Measurements from ENCODE around the gene C4orf50.
A peak's percentile ranks its signal among the peaks of the same experiment; 100 is the strongest.

The C4orf50 gene

DNA sequence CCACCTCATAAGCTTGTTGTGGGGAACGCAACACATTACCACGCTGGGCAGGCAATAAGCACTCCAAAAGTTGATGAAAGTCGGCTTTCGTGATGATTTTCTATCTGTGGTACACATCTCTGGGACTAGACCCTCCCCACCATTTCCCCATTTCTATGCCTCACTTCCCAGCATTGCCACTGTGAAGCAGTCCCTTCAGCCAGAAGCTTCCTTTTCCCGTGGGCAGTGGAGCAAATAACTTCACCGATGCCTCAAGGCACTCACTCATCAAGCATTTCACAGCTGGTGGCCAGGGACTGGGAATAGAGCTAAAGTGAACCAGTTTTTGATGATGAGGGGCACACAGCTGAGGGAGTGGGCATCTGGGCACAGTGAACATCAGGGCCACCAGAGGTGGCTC lies 18.9 kb downstream of the C4orf50 start:
- H3K4me3 ChIP-seq (replicated peaks; ENCODE audit: insufficient read depth, low read length) = no peak overlapping the region
- TF ChIP-seq REST (IDR thresholded peaks at IDR 0.05; ENCODE audit: insufficient replicate concordance, low read depth) = no peak
- no peak for TF ChIP-seq SPI1 (IDR thresholded peaks at IDR 0.05; ENCODE audit: borderline replicate concordance, low read depth)
- TF ChIP-seq GABPA (IDR thresholded peaks at IDR 0.05; ENCODE audit: low read depth) = no peak
- TF ChIP-seq POLR2AphosphoS5 (IDR thresholded peaks at IDR 0.05; ENCODE audit: low read depth) = no peak
- no peak for TF ChIP-seq CTCF (IDR thresholded peaks at IDR 0.05; ENCODE audit: insufficient read depth, low read length)
- no peaks in the 10 kb centered on the region for H3K27me3 ChIP-seq (ENCODE audit: insufficient read depth, poor library complexity, severe bottlenecking)
- no peak for DNase-seq (ENCODE audit: low read depth in 1 of 2, low spot score in 1 of 2)
- no peak overlapping the region for H3K27ac ChIP-seq (replicated peaks)

DNA sequence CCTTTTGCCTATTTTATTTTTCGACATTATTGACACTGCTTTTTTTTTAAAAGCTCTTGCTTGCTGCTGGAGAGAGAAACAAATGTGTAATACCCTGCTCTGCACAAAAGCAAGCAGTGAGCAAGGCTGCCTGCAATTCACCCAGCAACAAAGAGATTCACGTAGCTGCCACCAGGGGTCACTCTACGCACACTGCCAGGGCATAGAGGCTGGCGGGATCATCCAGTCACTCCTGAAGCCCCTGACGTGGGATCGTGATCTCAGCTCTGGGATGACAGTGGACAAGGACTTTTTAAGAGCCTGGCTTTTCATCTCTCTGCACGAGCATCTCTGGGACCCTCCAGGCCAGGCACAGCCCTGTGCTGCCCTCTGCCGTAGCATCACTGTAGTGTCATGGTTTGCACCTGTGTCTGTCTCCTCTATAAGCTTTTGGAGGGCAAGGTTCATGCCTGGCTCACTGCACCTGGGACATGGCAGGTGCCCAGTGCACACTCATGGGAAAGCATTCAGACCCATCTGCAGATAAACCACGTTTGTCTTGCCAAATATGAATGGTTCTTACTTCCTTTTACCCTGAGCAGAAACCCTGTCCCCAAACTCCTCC lies 19.8 kb downstream of the C4orf50 start:
- Histone ChIP-seq H3K4me3 (replicated peaks; ENCODE audit: insufficient read depth, low read length) (no peak overlapping the region), H3K27ac (replicated peaks) (no peak overlapping the region), H3K27me3 (ENCODE audit: insufficient read depth, poor library complexity, severe bottlenecking) (no peaks in the 10 kb centered on the region)
- peak; percentile 15 to 19 for DNase-seq (ENCODE audit: low read depth in 1 of 2, low spot score in 1 of 2)
- TF ChIP-seq CTCF (IDR thresholded peaks at IDR 0.05; ENCODE audit: insufficient read depth, low read length) (peak; percentile 69), POLR2AphosphoS5 (IDR thresholded peaks at IDR 0.05; ENCODE audit: low read depth) (no peak), SPI1 (IDR thresholded peaks at IDR 0.05; ENCODE audit: borderline replicate concordance, low read depth) (no peak)

- TF ChIP-seq SPI1 (IDR thresholded peaks at IDR 0.05; ENCODE audit: borderline replicate concordance, low read depth) (no peak), REST (IDR thresholded peaks at IDR 0.05; ENCODE audit: insufficient replicate concordance, low read depth) (no peak), CTCF (IDR thresholded peaks at IDR 0.05; ENCODE audit: insufficient read depth, low read length) (no peak), POLR2AphosphoS5 (IDR thresholded peaks at IDR 0.05; ENCODE audit: low read depth) (no peak), GABPA (IDR thresholded peaks at IDR 0.05; ENCODE audit: low read depth) (no peak)
- H3K27ac ChIP-seq (replicated peaks) = no peak overlapping the region
- H3K27me3 ChIP-seq (ENCODE audit: insufficient read depth, poor library complexity, severe bottlenecking) = no peaks in the 10 kb centered on the region
- DNase-seq (ENCODE audit: low read depth in 1 of 2, low spot score in 1 of 2) = no peak
- no peak overlapping the region for H3K4me3 ChIP-seq (replicated peaks; ENCODE audit: insufficient read depth, low read length)
These were observed 21.6 kb downstream of the C4orf50 start for GRCh38 chr4:5996641-5997040.
